RWPE1 (cell line): Measurements from ENCODE around the gene DPP6.

Experiments
- CTCF ChIA-PET: fragments of 350-600 bp; sonication (Branson Sonifier 250); formaldehyde crosslinking; extraction: SDS; loops from one replicate; lab custom pipeline; 2021; lab: Yijun Ruan, JAX
- POLR2A ChIA-PET: fragments of 400-600 bp; formaldehyde crosslinking; extraction: SDS; loops from one replicate; lab custom pipeline; 2020; ENCODE audit warnings: antibody characterized with exemption; ENCODE audit not compliant: low non-redundant PET; lab: Yijun Ruan, JAX
- DNase-seq: peaks from one replicate; pipeline ENCODE4 v3.0.0; 2012; ENCODE audit warnings: low spot score
- H3K27ac ChIP-seq: fragments of 450-650 bp; 2 replicates; pipeline ENCODE4 v1.5.1; 2017
- CTCF ChIP-seq: fragments of 450-650 bp; conservative IDR thresholded peaks from 2 replicates; pipeline ENCODE4 v1.5.1; 2017; ENCODE audit warnings: low read depth, mild to moderate bottlenecking

DPP6 gene

DNA sequence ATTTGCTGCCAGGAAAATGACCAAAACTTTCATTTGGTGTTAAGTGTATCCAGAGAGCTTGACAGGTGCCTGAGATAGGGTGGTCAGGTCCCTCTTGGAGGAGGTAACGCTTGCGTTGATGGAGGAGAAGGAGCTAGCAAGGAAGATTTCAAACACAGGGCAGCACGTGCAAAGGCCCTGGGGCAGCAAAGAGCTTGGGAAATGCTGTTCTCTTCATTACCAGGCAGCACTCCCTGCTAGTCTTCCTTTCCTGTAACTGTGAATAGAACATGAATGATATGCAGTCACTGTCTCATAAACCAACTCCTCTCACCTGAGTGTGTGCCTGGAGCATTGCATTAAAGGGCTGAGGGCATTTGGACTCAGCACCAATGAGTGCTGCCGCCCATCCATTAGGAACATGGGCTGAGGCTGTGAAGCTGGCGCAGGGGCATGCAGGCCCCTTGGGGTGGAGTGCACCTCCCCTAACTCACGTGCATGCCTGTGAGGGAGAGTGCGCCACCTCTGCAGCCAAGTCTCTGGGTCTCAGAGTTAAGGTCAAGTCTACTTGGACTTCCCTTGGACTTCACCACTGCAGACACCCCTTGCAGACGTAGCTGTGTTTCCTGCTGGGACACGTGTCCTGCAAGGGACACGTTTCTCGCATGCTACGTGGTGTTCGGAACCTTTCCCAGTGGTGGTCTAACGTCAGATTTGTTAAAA, 813.9 kb downstream of the DPP6 start:
- no peak overlapping the region for H3K27ac ChIP-seq
- CTCF ChIA-PET: no interaction called here
- POLR2A ChIA-PET: no interaction called here
- no peak for TF ChIP-seq CTCF
- DNase-seq: no peak

GRCh38 chr7:154867068-154867467, 814.9 kb downstream of the DPP6 start:
- CTCF ChIA-PET: no interaction called here
- POLR2A ChIA-PET: no interaction called here
- DNase-seq: no peak
- H3K27ac ChIP-seq: no peak overlapping the region
- no peak for TF ChIP-seq CTCF

DNA sequence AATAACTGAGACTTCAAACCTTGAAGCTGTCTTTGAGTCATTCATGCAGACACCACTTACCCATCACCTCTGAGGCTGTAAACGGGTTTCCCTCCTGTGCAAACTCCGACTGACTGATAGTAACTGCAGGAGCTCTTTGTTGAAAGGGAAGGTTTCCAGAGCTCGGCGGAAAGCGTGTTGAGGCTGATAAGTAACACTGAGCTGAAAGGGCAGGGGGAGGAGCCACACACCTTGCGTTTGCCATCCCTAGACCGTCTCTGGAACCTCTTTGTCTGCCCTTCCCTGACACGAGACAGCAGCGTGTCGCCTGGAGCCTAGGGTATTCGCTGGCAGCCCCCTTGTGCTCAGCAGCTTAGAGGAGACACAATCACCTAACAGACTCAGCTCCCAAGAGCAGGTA, 816.7 kb downstream of the DPP6 start:
- no peak for DNase-seq
- ChIA-PET POLR2A (no interaction called here), CTCF (no interaction called here)
- no peak overlapping the region for H3K27ac ChIP-seq
- TF ChIP-seq CTCF: no peak

GRCh38 chr7:154869436-154869835, 817.2 kb downstream of the DPP6 start:
- no peak for TF ChIP-seq CTCF
- CTCF ChIA-PET: no interaction called here
- POLR2A ChIA-PET: no interaction called here
- no peak for DNase-seq
- no peak overlapping the region for H3K27ac ChIP-seq

DNA sequence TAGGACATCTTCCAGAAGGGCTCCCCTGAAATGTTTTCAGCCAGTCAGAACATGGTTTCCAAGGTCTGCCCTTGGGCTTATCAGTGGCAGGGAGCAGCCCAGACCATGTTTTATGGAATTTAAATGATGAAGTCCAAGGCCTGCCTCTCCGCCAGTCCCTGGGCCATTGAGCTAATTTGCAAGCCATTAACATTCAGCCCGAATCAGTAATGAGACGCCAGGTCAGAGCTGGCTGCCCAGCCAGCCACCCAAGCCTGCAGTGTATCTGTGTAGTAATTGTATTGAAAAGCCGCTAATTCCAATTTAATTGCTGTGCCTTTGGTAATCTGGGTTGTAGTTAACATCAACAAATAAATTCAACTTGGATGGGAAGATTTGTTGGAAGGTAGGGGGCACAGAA, 819.3 kb downstream of the DPP6 start:
- CTCF ChIA-PET: interaction anchor here (0.6 kb wide), 1 partner anchor 73 kb away, joined by 3 read pairs; no protein-coding TSS in a partner anchor
- no peak for TF ChIP-seq CTCF
- no peak overlapping the region for H3K27ac ChIP-seq
- no peak for DNase-seq
- POLR2A ChIA-PET: no interaction called here

DNA sequence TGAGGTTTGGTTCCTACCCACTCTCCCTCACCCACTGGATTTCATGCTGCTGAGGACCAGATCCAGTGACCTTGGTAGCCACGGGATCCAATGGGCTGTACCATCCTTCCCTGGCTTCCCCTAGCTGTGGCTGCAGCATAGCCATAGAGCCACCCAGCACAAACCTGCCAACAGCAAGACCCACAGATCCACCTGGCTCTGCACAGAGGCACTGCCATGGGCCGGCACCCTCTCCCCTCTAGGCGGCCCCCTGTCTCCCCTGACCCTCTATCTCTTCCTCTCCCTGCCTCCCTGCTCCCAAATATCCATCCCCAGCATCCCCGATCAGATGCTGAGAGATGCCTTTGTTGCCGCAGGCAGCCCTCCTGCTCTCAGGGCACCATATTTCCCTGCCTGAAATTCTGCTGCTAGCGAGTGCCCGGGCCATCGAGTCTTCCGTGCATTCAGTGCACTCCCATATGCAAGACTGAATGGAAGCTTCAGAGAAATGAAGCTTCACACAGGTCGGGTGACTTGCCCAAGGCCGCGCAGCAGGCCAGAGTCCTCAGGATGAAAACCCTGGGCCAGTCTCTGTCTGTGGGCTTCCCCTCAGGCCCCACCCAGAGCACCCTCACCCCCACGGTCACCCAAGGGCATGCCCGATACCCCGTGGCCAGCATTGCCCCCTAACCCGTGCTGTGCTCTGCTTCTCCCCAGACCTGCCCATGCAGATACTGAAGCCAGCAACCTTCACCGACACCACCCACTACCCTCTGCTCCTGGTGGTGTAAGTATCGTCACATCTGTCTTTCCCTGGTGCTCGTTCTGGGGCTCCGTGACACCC, 819.9 kb downstream of the DPP6 start:
- DNase-seq: no peak
- CTCF ChIA-PET: interaction anchor here (0.6 kb wide), 1 partner anchor 72 kb away, joined by 3 read pairs; no protein-coding TSS in a partner anchor
- no peak for TF ChIP-seq CTCF
- POLR2A ChIA-PET: no interaction called here
- no peak overlapping the region for H3K27ac ChIP-seq
